ENCODE data around the gene SMAD5. TPM values are rescaled to one million over a fixed set of nuclear protein-coding genes. Genes with fewer than 3 reads are reported as not detected.

Gene SMAD5
- total and polyA plus RNA-seq, 2 of the 13 experiments (the other 11 are each of a cell fraction or from before 2014, with no cell fraction given), result 27.2 to 48.5 TPM

DNA sequence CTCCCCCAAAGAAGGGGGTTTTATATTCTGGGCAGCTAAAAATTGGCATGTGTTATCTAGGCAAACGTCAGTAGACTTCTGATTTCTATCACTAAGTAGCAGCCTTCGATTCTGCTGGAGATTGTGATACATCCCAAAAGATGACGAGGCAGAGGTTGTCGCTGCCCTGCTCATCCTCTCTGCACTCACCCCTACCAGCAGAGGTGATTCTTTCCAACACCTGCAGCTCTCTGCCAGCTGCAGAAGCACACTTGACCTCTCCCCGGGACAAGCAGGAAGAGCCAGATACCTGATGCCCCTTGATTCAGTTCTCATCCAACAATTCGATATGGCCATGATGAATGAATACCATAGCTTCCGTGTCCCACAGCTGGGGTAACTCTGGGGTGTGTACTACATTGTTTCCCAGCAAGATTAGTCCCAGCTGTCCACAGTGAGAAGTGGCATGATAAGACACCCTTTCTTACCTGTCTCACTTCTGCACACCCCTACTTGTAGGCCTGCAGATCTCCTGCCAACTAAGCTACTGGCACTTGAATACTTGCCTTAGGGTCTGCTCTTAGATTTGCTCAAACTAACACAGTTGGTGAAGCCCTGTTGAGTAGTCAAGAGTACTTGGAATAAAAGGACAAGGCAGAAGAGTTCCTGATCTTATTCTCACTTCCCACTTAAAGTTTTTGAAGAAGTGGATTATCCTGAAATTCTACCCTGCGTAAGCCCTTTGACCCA lies 37.6 kb upstream of the SMAD5 start:
- 39% methylated on average over 3 of the region's 8 CpGs for WGBS (ENCODE audit: low lambda C conversion rate)
- ChIA-PET CTCF (ENCODE audit: low intra/inter-chr PET ratio, low total read pairs) (no interaction called here), POLR2A (interaction anchor here (0.9 kb wide), 1 partner anchor 38 kb away, joined by 3 read pairs; the partner anchor contains the start of gene SMAD5)
- intact Hi-C loops (cut with micrococcal nuclease; ENCODE audit: unreplicated experiment), result no loop called here
- Histone ChIP-seq H3K9ac (ENCODE audit: insufficient read depth, low read depth, low read length) (peak overlapping the region; percentile 10; the same call in 1 of the 2 replicates), H3K27me3 (ENCODE audit: control insufficient read depth in 1 of 2, insufficient read depth in 2 of 2, low read length in 2 of 2) (no peaks in the 10 kb centered on the region), H2AFZ (ENCODE audit: low read length) (peak overlapping the region; percentile 15), H3K79me2 (ENCODE audit: insufficient read depth, low read length) (no peaks in the 10 kb centered on the region), H3K4me3 (replicated peaks in 1 of 3; ENCODE audit: insufficient read depth in 1 of 3, low read depth in 2 of 3, low read length in 3 of 3) (0 out of 6 replicates have a peak overlapping the region, but pooled peaks of 2 of the 3 experiments have one; percentile 1 to 12), H3K36me3 (replicated peaks in 1 of 2; ENCODE audit: control insufficient read depth in 1 of 2, insufficient read depth in 2 of 2, low read length in 2 of 2) (no peaks in the 10 kb centered on the region), H3K27ac (ENCODE audit: extremely low read length, insufficient read depth, low read length) (peak overlapping the region; percentile 21), H4K20me1 (ENCODE audit: insufficient read depth, low read length) (no peaks in the 10 kb centered on the region), H3K4me1 (ENCODE audit: insufficient read depth, low read length) (peaks cover 39% of the 10 kb centered on the region), H3K9me3 (ENCODE audit: low read length) (no peaks in the 10 kb centered on the region), H3K4me2 (ENCODE audit: low read depth, low read length) (peak overlapping the region; percentile 71)
- FAIRE-seq, result no peak
- TSS peak; percentile 92 for BruUV-seq (replicated peaks)
- 0 out of 2 replicates have a peak, but pooled peaks have one; percentile 12 for TF ChIP-seq ZNF772 (CRISPR knock-in tag; IDR thresholded peaks at IDR 0.05)
- peak; percentile 47; the same call in 1 of the 2 replicates for TF ChIP-seq ZSCAN25 (CRISPR knock-in tag; IDR thresholded peaks at IDR 0.05)
- 0 out of 2 replicates have a peak, but pooled peaks have one; percentile 7 for TF ChIP-seq NR2C2 (CRISPR knock-in tag; IDR thresholded peaks at IDR 0.05; ENCODE audit: borderline replicate concordance)
- TF ChIP-seq, protein P1, sequence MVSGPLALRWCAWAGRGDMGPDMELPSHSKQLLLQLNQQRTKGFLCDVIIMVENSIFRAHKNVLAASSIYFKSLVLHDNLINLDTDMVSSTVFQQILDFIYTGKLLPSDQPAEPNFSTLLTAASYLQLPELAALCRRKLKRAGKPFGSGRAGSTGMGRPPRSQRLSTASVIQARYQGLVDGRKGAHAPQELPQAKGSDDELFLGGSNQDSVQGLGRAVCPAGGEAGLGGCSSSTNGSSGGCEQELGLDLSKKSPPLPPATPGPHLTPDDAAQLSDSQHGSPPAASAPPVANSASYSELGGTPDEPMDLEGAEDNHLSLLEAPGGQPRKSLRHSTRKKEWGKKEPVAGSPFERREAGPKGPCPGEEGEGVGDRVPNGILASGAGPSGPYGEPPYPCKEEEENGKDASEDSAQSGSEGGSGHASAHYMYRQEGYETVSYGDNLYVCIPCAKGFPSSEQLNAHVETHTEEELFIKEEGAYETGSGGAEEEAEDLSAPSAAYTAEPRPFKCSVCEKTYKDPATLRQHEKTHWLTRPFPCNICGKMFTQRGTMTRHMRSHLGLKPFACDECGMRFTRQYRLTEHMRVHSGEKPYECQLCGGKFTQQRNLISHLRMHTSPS (CRISPR knock-in tag; IDR thresholded peaks at IDR 0.05; ENCODE audit: low read depth), result 0 out of 2 replicates have a peak, but pooled peaks have one; percentile 2
- no peak for TF ChIP-seq ZBTB38 (CRISPR knock-in tag; IDR thresholded peaks at IDR 0.05)
- no peak for TF ChIP-seq ZNF816 (CRISPR knock-in tag; IDR thresholded peaks at IDR 0.05; ENCODE audit: borderline replicate concordance)
- TF ChIP-seq, protein P2, sequence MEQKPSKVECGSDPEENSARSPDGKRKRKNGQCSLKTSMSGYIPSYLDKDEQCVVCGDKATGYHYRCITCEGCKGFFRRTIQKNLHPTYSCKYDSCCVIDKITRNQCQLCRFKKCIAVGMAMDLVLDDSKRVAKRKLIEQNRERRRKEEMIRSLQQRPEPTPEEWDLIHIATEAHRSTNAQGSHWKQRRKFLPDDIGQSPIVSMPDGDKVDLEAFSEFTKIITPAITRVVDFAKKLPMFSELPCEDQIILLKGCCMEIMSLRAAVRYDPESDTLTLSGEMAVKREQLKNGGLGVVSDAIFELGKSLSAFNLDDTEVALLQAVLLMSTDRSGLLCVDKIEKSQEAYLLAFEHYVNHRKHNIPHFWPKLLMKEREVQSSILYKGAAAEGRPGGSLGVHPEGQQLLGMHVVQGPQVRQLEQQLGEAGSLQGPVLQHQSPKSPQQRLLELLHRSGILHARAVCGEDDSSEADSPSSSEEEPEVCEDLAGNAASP (CRISPR knock-in tag; IDR thresholded peaks at IDR 0.05; ENCODE audit: borderline replicate concordance), result no peak
- 0 out of 2 replicates have a peak, but pooled peaks have one; percentile 11 for TF ChIP-seq ZSCAN31 (CRISPR knock-in tag; IDR thresholded peaks at IDR 0.05; ENCODE audit: low read depth)
- TF ChIP-seq, protein P3, sequence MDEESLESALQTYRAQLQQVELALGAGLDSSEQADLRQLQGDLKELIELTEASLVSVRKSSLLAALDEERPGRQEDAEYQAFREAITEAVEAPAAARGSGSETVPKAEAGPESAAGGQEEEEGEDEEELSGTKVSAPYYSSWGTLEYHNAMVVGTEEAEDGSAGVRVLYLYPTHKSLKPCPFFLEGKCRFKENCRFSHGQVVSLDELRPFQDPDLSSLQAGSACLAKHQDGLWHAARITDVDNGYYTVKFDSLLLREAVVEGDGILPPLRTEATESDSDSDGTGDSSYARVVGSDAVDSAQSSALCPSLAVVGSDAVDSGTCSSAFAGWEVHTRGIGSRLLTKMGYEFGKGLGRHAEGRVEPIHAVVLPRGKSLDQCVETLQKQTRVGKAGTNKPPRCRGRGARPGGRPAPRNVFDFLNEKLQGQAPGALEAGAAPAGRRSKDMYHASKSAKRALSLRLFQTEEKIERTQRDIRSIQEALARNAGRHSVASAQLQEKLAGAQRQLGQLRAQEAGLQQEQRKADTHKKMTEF (CRISPR knock-in tag; IDR thresholded peaks at IDR 0.05), result 0 out of 2 replicates have a peak, but pooled peaks have one; percentile 7
- TF ChIP-seq YY1 (IDR thresholded peaks at IDR 0.05; ENCODE audit: insufficient read depth, insufficient replicate concordance, low read depth, low read length), result no peak
- TF ChIP-seq CREB1 (IDR thresholded peaks at IDR 0.05), result no peak
- TF ChIP-seq CREB1 (CRISPR knock-in tag; IDR thresholded peaks at IDR 0.05), result no peak
- no peak for DNase-seq (ENCODE audit: low spot score)
- in situ Hi-C loops (cut with HindIII; ENCODE audit: extremely low pct_ligation_motif_present, low pct_unique_long_range_greater_than_20kb), result no loop called here
- peak; percentile 36 for ATAC-seq

Data from HepG2 (cell line).